ENCODE data around the gene CAST. TPM values are rescaled to one million over a fixed set of nuclear protein-coding genes. Genes with fewer than 3 reads are reported as not detected.
A peak's percentile ranks its signal among the peaks of the same experiment; 100 is the strongest.
"Not testable (repeated sequence)": the region's sequence is repeated elsewhere in the genome, so short reads cannot be mapped to it uniquely, and the experiment has no call there.

Gene CAST
- 104 and 112 TPM in 2 replicates for total RNA-seq

- H3K4me1 Mint-ChIP-seq (ENCODE audit: low read depth): peaks cover 72% of the 10 kb centered on the region
- intact Hi-C loops (cut with micrococcal nuclease): loop anchor here (1.0 to 5.0 kb wide), 15 partner anchors 25 to 1107 kb away; partner anchors contain the start of genes ARSK, ELL2, ERAP2 and GLRX
- peaks cover 14% of the 10 kb centered on the region for H3K27me3 Mint-ChIP-seq (ENCODE audit: insufficient read depth)
- H3K4me3 Mint-ChIP-seq: peak within 1 kb of the TSS; percentile 98
- DNase-seq (ENCODE audit: low spot score): peak; percentile 83
- H3K9me3 Mint-ChIP-seq: no peaks in the 10 kb centered on the region
- H3K36me3 Mint-ChIP-seq (ENCODE audit: low read depth): peaks cover 7% of the 10 kb centered on the region
- H3K27ac Mint-ChIP-seq: peak within 1 kb of the TSS; percentile 98
Measured at GRCh38 chr5:96661855-96662724, at the start of gene CAST. CAST (plus strand) TSS chr5:96662376; CDS start chr5:96662423, 47 bp downstream.

- intact Hi-C loops (cut with micrococcal nuclease): loop anchor here (1.0 to 2.0 kb wide), 6 partner anchors 43 to 549 kb away; no protein-coding TSS in a partner anchor
- Mint-ChIP-seq H3K27me3 (ENCODE audit: insufficient read depth) (peaks cover 43% of the 10 kb centered on the region), H3K9me3 (no peaks in the 10 kb centered on the region), H3K27ac (no peak overlapping the region), H3K36me3 (ENCODE audit: low read depth) (no peaks in the 10 kb centered on the region), H3K4me1 (ENCODE audit: low read depth) (peaks cover 6% of the 10 kb centered on the region), H3K4me3 (no peak overlapping the region)
- DNase-seq (ENCODE audit: low spot score): peak; percentile 16
Measured at GRCh38 chr5:96614110-96614691, 48.0 kb upstream of the CAST start.

GRCh38 chr5:96615223-96615622 lies 47.0 kb upstream of the CAST start:
- Mint-ChIP-seq H3K4me3 (no peak overlapping the region), H3K27me3 (ENCODE audit: insufficient read depth) (peaks cover 38% of the 10 kb centered on the region), H3K9me3 (no peaks in the 10 kb centered on the region), H3K27ac (no peak overlapping the region), H3K4me1 (ENCODE audit: low read depth) (peaks cover 6% of the 10 kb centered on the region), H3K36me3 (ENCODE audit: low read depth) (no peaks in the 10 kb centered on the region)
- no peak for DNase-seq (ENCODE audit: low spot score)
- intact Hi-C loops (cut with micrococcal nuclease): loop anchor here (2.0 kb wide), 3 partner anchors 42 to 320 kb away; no protein-coding TSS in a partner anchor

DNA sequence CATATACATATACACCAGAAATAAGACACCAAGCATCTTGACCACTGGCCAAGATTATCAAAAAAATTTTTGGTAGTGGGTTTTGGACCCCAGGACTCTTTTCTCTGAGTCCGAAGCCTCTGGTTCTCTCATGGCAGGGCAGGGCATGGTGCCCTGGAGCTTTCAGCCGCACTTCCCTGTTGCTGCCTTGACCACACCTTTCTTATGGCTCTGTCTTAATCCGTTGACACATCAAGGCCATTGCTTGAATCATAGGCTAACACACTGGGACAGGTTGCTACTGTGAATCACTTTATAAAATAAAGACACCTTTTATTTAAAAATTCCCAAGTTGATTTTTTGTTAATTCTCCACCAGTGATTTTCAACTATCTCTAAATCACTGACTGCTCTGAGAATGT lies 45.4 kb upstream of the CAST start:
- H3K9me3 Mint-ChIP-seq: no peaks in the 10 kb centered on the region
- H3K4me3 Mint-ChIP-seq: no peak overlapping the region
- H3K4me1 Mint-ChIP-seq (ENCODE audit: low read depth): peaks cover 6% of the 10 kb centered on the region
- no peak overlapping the region for H3K27ac Mint-ChIP-seq
- intact Hi-C loops (cut with micrococcal nuclease): no loop called here
- no peak for DNase-seq (ENCODE audit: low spot score)
- H3K36me3 Mint-ChIP-seq (ENCODE audit: low read depth): no peaks in the 10 kb centered on the region
- peaks cover 27% of the 10 kb centered on the region for H3K27me3 Mint-ChIP-seq (ENCODE audit: insufficient read depth)

GRCh38 chr5:96618311-96619016 lies 43.7 kb upstream of the CAST start:
- H3K4me1 Mint-ChIP-seq (ENCODE audit: low read depth); H3K27ac Mint-ChIP-seq; H3K4me3 Mint-ChIP-seq; H3K36me3 Mint-ChIP-seq (ENCODE audit: low read depth); H3K9me3 Mint-ChIP-seq; DNase-seq (ENCODE audit: low spot score); intact Hi-C loops (cut with micrococcal nuclease): not testable (repeated sequence)
- H3K27me3 Mint-ChIP-seq (ENCODE audit: insufficient read depth): peaks cover 15% of the 10 kb centered on the region

DNA sequence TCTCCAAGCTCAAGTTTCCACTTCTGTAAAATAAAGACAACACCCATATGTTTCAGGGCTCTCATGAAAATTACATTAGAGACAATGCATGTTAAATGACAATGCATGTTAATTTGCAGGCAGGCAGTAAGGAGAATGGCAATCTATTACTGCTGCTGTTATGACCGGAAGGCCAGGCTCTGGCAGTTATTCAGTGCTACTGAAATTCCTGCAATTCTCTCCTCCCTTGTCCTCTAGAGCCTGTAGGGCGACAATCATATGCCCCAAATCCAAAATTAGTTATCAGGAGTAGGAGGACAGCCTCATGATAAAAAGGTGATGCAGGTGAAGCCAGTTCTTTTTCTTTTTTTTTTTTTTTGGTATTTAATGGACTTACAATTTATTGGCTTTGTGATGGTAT lies 42.2 kb upstream of the CAST start:
- H3K4me3 Mint-ChIP-seq: no peak overlapping the region
- H3K4me1 Mint-ChIP-seq (ENCODE audit: low read depth): no peaks in the 10 kb centered on the region
- no peaks in the 10 kb centered on the region for H3K36me3 Mint-ChIP-seq (ENCODE audit: low read depth)
- intact Hi-C loops (cut with micrococcal nuclease): no loop called here
- no peaks in the 10 kb centered on the region for H3K9me3 Mint-ChIP-seq
- H3K27me3 Mint-ChIP-seq (ENCODE audit: insufficient read depth): peaks cover 21% of the 10 kb centered on the region
- H3K27ac Mint-ChIP-seq: no peak overlapping the region
- no peak for DNase-seq (ENCODE audit: low spot score)

- Mint-ChIP-seq H3K27me3 (ENCODE audit: insufficient read depth) (peaks cover 14% of the 10 kb centered on the region), H3K9me3 (no peaks in the 10 kb centered on the region), H3K27ac (no peak overlapping the region), H3K4me3 (no peak overlapping the region), H3K36me3 (ENCODE audit: low read depth) (no peaks in the 10 kb centered on the region), H3K4me1 (ENCODE audit: low read depth) (peaks cover 9% of the 10 kb centered on the region)
- intact Hi-C loops (cut with micrococcal nuclease): no loop called here
- no peak for DNase-seq (ENCODE audit: low spot score)
Measured at GRCh38 chr5:96624596-96624995, 37.6 kb upstream of the CAST start.

DNA sequence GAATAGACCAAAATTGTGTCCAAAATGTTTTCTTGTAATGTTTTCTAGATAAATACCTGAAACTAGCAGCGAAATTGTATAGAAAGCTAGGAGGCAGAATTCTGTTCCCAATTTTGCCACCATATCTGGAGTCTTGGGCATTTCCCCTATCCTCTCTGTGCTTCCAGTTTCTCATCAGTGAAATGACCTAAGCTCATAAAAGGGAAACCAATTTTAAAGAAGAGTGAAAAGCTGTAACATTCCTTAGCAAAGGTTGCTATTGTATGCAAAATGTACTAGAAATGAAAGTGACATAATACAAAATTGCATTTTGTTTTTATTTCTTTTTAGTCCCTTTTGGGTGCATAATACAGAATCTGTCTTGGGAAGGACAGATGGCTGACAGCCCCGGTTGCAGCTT lies 36.8 kb upstream of the CAST start:
- no peaks in the 10 kb centered on the region for H3K9me3 Mint-ChIP-seq
- H3K27me3 Mint-ChIP-seq (ENCODE audit: insufficient read depth): peaks cover 14% of the 10 kb centered on the region

GRCh38 chr5:96626956-96627355 lies 35.2 kb upstream of the CAST start:
- H3K36me3 Mint-ChIP-seq (ENCODE audit: low read depth): no peaks in the 10 kb centered on the region
- peaks cover 9% of the 10 kb centered on the region for H3K27me3 Mint-ChIP-seq (ENCODE audit: insufficient read depth)
- no peak overlapping the region for H3K27ac Mint-ChIP-seq
- intact Hi-C loops (cut with micrococcal nuclease): loop anchor here (2.0 kb wide), 1 partner anchor 16 kb away; no protein-coding TSS in a partner anchor
- peaks cover 9% of the 10 kb centered on the region for H3K4me1 Mint-ChIP-seq (ENCODE audit: low read depth)
- H3K4me3 Mint-ChIP-seq: no peak overlapping the region
- no peak for DNase-seq (ENCODE audit: low spot score)
- no peaks in the 10 kb centered on the region for H3K9me3 Mint-ChIP-seq

More for the DNA sequence above, 36.8 kb upstream of the CAST start:
- Mint-ChIP-seq H3K27ac (no peak overlapping the region), H3K36me3 (ENCODE audit: low read depth) (no peaks in the 10 kb centered on the region), H3K4me3 (no peak overlapping the region), H3K4me1 (ENCODE audit: low read depth) (peaks cover 9% of the 10 kb centered on the region)
- DNase-seq (ENCODE audit: low spot score): no peak
- intact Hi-C loops (cut with micrococcal nuclease): no loop called here

GRCh38 chr5:96627792-96628398 lies 34.3 kb upstream of the CAST start:
- Mint-ChIP-seq H3K4me1 (ENCODE audit: low read depth) (peaks cover 9% of the 10 kb centered on the region), H3K9me3 (no peaks in the 10 kb centered on the region), H3K27me3 (ENCODE audit: insufficient read depth) (peaks cover 9% of the 10 kb centered on the region), H3K4me3 (no peak overlapping the region), H3K36me3 (ENCODE audit: low read depth) (no peaks in the 10 kb centered on the region), H3K27ac (no peak overlapping the region)
- no peak for DNase-seq (ENCODE audit: low spot score)
- intact Hi-C loops (cut with micrococcal nuclease): loop anchor here (2.0 kb wide), 1 partner anchor 15 kb away; no protein-coding TSS in a partner anchor

DNA sequence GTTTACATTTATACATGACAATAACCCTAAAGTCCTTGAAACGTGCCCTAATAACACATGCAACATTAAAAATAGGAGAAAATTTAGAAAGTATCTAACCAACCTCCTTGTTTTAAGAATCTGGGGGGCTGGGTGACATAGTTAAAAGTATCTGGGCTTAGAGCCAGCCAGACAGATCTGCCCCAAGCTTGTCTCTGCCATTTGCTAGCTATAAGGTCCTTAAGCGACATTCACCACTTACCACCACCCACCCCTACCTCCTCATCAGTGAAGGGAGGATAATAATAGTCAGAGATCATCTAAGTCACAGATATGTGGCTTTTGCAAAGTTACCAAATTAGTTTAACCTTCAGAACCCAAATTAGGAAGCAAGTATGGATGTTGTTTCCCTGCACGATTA lies 33.8 kb upstream of the CAST start:
- H3K27me3 Mint-ChIP-seq (ENCODE audit: insufficient read depth): peaks cover 8% of the 10 kb centered on the region
- intact Hi-C loops (cut with micrococcal nuclease): no loop called here
- no peak for DNase-seq (ENCODE audit: low spot score)

DNA sequence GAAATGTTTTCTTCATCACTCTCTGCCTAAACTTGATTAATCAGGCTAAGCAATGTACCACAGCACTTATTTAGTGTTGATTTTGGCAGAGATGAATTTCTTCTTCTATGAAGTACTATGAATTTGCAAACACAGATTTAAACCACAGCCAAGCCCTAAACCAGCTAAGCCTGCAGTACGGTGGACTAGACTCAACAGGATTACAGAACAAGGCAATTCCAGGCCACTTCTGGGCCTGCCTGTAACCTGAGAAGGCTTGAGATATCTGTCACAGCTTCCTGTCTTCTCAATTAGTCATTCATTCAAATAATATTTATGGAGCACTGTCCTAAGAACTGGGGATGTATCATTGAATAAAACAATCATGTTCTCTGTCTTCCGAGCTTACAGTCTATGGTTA lies 32.4 kb upstream of the CAST start:
- H3K36me3 Mint-ChIP-seq (ENCODE audit: low read depth): no peaks in the 10 kb centered on the region
- no peak for DNase-seq (ENCODE audit: low spot score)
- H3K27ac Mint-ChIP-seq: no peak overlapping the region
- peaks cover 9% of the 10 kb centered on the region for H3K4me1 Mint-ChIP-seq (ENCODE audit: low read depth)
- intact Hi-C loops (cut with micrococcal nuclease): no loop called here
- H3K27me3 Mint-ChIP-seq (ENCODE audit: insufficient read depth): peaks cover 6% of the 10 kb centered on the region
- no peaks in the 10 kb centered on the region for H3K9me3 Mint-ChIP-seq
- H3K4me3 Mint-ChIP-seq: no peak overlapping the region

More for the DNA sequence above, 33.8 kb upstream of the CAST start:
- no peaks in the 10 kb centered on the region for H3K9me3 Mint-ChIP-seq
- H3K4me1 Mint-ChIP-seq (ENCODE audit: low read depth): peaks cover 9% of the 10 kb centered on the region
- H3K36me3 Mint-ChIP-seq (ENCODE audit: low read depth): no peaks in the 10 kb centered on the region
- no peak overlapping the region for H3K27ac Mint-ChIP-seq
- no peak overlapping the region for H3K4me3 Mint-ChIP-seq
